GM18517 (cell line): ENCODE data around the gene KDR.

ENCODE experiments used
- ATAC-seq: cut with Tn5 transposase; IDR thresholded peaks from one replicate; pipeline ENCODE4 v1.9.1; 2021; ENCODE audit warnings: mild to moderate bottlenecking, moderate library complexity; ENCODE audit not compliant: unreplicated experiment

Gene KDR

GRCh38 chr4:55124322-55125076 lies 896 bp downstream of the KDR start:
- ATAC-seq: no peak

GRCh38 chr4:55123791-55124190 lies 1.6 kb downstream of the KDR start:
- no peak for ATAC-seq

GRCh38 chr4:55122235-55122634 lies 3.2 kb downstream of the KDR start:
- no peak for ATAC-seq

DNA sequence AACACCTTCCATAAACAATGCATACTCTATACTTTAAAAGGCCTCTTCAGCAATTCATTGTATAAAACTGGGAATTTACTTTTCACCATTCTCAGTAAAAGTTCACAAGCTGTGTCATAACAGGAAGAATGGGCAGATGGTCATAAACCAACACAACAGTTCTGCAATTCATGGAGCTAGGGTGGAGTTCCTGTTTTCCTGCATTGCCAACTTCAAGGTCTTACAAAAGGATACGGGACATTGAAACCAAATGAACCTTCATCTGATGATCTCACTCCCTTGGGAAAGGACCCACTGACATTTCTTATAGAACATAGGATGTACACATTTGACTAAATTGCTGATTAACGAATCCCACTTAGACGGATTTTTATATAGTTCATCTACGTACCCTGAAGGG lies 4.1 kb downstream of the KDR start:
- no peak for ATAC-seq

- no peak for ATAC-seq
These were observed 7.0 kb downstream of the KDR start for GRCh38 chr4:55118397-55118796.

DNA sequence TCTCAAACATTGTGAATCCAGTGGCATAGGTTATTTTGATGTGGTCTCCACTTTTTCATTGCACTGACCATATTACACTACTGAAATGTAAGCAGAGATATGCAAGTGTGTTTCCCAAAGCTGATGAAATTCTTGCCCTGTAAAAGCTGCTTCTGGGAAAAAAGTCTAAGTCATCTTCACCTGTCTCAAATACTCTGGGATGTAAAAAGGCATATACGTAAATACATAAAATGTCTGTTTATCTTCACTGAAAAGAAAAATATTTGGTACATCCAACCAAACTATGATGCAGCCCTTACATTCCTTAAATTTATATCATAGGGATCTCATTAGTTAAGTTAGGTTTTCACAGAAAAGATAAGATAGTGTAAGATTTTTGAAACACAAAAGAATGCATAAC lies 7.9 kb downstream of the KDR start:
- no peak for ATAC-seq

- ATAC-seq: no peak
These were observed 8.9 kb downstream of the KDR start for GRCh38 chr4:55116450-55116849.

- ATAC-seq: no peak
These were observed 13.8 kb downstream of the KDR start for GRCh38 chr4:55111601-55112000.

DNA sequence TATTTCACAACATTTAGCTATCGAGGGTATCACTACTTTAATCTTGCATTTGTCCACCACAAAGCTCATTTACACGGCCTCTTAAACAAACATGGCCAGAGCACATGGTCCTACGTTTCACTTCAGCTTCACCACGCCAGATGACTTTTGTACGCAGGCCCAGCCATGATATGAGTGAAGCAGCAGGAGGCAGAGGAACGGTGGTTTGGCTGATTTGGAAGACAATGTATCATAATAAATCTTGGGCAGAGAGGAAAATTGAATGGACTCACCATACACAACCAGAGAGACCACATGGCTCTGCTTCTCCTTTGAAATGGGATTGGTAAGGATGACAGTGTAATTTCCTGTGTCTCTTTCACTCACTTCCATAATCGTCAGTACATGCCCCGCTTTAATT lies 15.3 kb downstream of the KDR start:
- ATAC-seq: no peak

DNA sequence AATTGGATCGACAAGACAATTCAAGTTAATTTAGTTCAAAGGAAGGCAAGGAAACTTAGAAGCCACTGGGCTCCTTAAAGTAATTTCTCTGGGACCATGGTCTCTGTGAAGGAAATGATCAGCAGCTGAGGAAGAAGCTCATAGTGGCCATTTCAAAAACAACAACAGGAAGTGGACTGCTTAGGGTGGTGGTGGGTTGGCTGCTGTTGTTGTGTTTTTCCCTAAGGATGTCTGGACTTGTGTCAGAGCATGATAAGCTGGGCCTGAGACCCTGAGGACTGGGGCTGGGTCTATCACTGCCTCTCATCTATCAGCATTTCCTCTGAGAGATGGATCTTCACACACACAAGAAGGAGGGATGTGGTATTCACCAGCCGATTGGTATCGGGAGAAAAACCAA lies 18.3 kb downstream of the KDR start:
- ATAC-seq: no peak

DNA sequence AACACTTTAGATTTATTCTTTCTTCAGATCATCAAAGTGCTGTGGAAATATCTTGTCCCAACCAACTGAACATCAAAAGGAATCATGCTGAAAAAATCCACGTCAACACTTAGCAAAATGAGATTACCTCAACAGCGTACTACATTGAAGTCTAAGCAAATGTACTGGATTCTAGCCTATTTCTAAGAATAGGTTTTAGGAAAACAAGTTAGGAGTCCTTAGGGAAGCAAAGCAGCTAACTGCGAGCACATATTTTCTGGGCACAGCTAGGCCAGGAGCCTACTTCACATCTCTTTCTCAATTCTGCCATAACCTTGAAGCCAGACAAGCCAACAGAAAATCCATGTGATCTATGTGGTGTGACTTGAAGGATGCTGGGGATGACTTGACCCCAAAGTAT lies 22.2 kb downstream of the KDR start:
- no peak for ATAC-seq

GRCh38 chr4:55099816-55100215 lies 25.6 kb downstream of the KDR start:
- no peak for ATAC-seq

DNA sequence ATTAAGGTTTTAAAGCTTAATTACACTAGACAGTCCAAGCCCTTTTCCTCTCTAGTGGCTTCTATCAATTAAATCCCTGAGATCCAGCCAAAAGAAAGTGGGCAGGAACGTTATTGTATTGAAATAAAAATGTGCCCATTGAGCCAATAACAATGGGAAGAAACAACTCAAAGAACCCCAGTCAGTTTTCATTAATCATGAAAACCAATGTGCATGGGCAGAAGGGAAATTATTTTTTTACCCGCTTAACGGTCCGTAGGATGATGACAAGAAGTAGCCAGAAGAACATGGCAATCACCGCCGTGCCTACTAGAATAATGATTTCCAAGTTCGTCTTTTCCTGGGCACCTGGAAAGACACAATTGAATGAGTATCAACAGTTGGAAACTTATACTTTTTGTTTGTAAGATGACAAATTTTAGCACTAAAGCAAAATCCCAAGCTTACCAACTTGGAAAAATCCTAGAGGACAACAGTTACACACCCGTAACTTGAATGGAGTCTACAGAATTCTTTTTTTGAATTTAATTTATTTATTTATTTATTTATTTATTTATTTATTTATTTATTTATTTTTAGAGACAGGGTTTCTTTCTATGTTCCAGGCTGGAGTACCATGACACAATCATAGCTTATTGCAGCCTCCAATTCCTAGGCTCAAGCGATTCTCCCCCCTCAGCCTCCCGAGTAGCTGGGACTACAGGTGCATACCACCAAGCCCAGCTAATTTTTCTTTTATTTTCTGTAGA lies 26.8 kb downstream of the KDR start:
- ATAC-seq: no peak

DNA sequence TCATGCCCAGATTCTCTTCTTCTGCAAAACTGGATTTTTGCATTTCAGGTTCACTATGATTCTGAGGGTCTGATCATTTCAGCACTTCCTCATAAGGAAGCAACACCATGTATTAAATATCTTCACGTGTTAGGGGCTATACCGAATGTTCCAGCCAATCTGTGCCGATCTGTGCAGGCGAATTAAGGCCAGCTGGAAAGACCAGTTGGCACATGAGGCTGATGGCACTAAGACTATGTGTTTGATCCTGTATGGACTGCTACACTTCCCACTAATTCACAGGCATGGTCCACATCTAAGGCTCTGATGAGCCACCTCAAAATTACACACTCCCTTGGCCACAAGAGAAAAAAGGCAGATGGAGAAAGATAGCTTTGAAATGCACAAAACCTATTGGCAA lies 28.8 kb downstream of the KDR start:
- no peak for ATAC-seq

- no peak for ATAC-seq
These were observed 29.4 kb downstream of the KDR start for GRCh38 chr4:55096045-55096444.

- ATAC-seq: no peak
These were observed 32.9 kb downstream of the KDR start for GRCh38 chr4:55092504-55092903.

DNA sequence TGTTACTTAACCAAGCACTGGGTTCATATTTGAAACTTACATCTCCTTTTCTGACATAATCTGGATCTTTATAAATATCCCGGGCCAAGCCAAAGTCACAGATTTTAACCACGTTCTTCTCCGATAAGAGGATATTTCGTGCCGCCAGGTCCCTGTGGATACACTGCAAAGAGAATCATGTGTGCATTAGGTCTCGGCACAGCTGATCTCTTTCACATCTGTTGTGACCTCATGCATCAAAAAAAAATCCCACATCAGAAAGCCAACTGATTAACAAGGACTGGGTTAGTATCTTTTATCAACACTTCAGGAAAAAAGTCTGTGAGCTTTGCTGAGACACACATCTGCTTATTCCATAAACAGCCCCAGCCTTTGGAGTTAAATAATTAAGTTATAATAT lies 35.5 kb downstream of the KDR start:
- no peak for ATAC-seq

- ATAC-seq: no peak
These were observed 37.5 kb downstream of the KDR start for GRCh38 chr4:55087913-55088260.

GRCh38 chr4:55087009-55087912 lies 38.1 kb downstream of the KDR start:
- ATAC-seq: no peak

GRCh38 chr4:55086578-55086977 lies 38.8 kb downstream of the KDR start:
- no peak for ATAC-seq

DNA sequence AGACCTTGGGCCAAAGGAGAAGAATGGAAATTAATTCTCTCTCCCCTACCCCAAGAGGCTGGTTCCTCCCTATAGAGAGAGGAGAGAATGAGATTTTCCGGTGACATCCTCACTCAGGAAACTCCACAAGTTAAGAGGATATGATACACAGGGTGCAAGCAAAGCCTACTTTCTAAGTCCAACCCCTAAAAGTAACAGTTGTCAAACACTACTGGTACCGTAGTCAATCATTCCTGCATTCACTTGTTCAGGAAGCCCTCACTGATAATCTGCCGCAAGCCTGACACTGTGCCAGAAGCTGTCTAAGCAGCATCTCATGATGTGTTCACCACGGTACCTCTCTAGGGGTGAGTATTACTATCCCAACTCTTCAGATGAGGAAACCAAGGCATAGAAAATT lies 41.7 kb downstream of the KDR start:
- ATAC-seq: no peak

DNA sequence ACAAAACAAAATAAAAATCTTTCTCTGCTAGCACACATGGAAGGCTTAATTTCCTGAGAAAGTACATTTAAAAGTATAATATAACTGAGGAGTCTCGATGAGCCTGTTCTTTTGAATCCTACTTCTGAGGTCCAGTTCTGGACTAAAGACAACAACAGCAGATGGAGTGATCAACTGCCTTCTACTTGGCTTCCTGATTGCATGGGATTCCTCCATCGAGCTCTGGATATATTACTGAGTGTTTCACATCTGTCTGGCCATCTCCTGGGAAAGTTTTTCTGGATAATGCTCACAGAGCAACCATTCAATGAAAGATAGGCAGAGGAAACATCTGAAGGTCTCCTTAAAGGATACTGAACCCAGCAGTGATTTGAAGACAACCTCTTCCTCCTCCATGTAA lies 42.6 kb downstream of the KDR start:
- ATAC-seq: no peak
